ENCODE results near the gene SLIT3. TPM values are rescaled to one million over a fixed set of nuclear protein-coding genes. Genes with fewer than 3 reads are reported as not detected.

SLIT3 gene
- total and polyA plus RNA-seq, 2 donors (not counting 3 experiments of a cell fraction or from before 2014, with no cell fraction given): 0.90 to 1.0 TPM

DNA sequence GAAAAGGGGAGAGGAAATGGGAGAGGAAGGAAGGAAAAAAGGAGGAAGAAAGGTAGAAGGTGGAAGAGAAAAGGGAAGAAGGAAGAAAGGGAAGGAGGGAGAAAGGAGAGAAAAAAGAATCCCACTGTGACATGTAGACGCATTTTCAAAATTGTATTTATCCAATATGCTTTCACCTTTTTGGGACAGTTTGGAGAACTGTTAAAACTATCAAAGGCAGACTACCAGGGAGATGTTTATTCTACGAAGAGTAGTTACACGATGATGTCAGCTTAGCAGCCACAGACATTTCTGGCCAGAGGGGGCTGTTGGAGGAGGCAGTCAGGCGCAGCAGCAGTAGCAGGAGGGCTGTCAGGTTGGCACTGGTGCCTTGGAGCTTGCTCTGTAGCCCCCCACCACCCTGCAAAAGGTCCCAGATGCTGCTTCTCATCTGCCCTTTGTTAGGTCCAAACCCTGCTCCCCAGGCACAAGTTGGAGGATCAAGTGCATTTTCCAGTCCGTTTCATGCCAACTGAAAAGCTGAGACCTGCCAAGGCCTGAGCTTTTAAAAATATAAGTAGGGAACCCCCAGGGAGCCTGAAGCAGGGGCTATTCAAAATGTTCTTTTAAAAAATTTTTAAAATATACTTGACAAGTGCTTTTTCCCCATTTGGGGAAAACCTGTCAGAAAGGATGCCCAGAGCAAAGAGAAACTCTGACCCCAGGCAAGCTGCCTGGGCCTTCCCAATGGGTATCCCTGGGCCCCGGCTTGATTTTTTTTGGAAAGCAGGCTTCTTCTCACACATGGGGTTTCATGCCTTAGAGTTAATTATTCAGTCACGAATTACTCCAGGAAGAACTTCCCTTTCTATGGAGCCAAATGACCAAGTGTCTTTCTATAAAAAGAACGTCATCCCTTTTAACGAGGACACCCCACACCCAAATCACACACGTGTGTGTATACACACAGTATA is 203.3 kb downstream of the SLIT3 start:
- no peaks in the 10 kb centered on the region for H3K9me3 ChIP-seq (replicated peaks; ENCODE audit: control insufficient read depth, insufficient read depth, low read length)
- DNase-seq (ENCODE audit: low read depth, low spot score) (no peak), FAIRE-seq (no peak)
- no peaks in the 10 kb centered on the region for H3K4me1 ChIP-seq (ENCODE audit: control insufficient read depth, extremely low read depth, insufficient read depth, low read length)
- TF ChIP-seq MYC (IDR thresholded peaks at IDR 0.05; ENCODE audit: low read depth, low read length) (no peak), EZH2 (IDR thresholded peaks at IDR 0.05; ENCODE audit: borderline replicate concordance, low read depth, low read length, severe bottlenecking) (no peak), POLR2A (IDR thresholded peaks at IDR 0.05; ENCODE audit: low read depth, low read length) (no peak), GATA2 (IDR thresholded peaks at IDR 0.05; ENCODE audit: insufficient read depth, insufficient read length, low read depth, low read length) (no peak), JUN (IDR thresholded peaks at IDR 0.05; ENCODE audit: borderline replicate concordance, insufficient read depth, insufficient read length, low read depth) (no peak), POLR2AphosphoS5 (IDR thresholded peaks at IDR 0.05; ENCODE audit: insufficient read depth, low read depth, low read length) (no peak)
- TF ChIP-seq, protein P1, sequence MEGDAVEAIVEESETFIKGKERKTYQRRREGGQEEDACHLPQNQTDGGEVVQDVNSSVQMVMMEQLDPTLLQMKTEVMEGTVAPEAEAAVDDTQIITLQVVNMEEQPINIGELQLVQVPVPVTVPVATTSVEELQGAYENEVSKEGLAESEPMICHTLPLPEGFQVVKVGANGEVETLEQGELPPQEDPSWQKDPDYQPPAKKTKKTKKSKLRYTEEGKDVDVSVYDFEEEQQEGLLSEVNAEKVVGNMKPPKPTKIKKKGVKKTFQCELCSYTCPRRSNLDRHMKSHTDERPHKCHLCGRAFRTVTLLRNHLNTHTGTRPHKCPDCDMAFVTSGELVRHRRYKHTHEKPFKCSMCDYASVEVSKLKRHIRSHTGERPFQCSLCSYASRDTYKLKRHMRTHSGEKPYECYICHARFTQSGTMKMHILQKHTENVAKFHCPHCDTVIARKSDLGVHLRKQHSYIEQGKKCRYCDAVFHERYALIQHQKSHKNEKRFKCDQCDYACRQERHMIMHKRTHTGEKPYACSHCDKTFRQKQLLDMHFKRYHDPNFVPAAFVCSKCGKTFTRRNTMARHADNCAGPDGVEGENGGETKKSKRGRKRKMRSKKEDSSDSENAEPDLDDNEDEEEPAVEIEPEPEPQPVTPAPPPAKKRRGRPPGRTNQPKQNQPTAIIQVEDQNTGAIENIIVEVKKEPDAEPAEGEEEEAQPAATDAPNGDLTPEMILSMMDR (IDR thresholded peaks at IDR 0.05; ENCODE audit: extremely low read depth in 1 of 2, insufficient read depth in 1 of 2, low read depth in 1 of 2, low read length in 2 of 2): no peak
- H3K9ac ChIP-seq (replicated peaks; ENCODE audit: extremely low read depth, insufficient read depth, low read length): no peak overlapping the region
- H2AFZ ChIP-seq (ENCODE audit: low read depth, low read length): no peak overlapping the region
- H3K9me1 ChIP-seq (replicated peaks; ENCODE audit: control insufficient read depth, extremely low read depth, insufficient read depth, low read length): no peaks in the 10 kb centered on the region
- dilution Hi-C loops (cut with MboI; ENCODE audit: extremely low pct_ligation_motif_present, low sequenced_read_pairs) (no loop called here), intact Hi-C loops (cut with micrococcal nuclease) (no loop called here)
- H3K27ac ChIP-seq (ENCODE audit: insufficient read depth, low read depth, low read length): no peak overlapping the region
- CTCF ChIA-PET: no interaction called here
- H3K79me2 ChIP-seq (ENCODE audit: control insufficient read depth, insufficient read depth, low read length): no peaks in the 10 kb centered on the region
- H3K36me3 ChIP-seq (ENCODE audit: control insufficient read depth in 2 of 2, extremely low read depth in 1 of 2, insufficient read depth in 2 of 2, low read length in 2 of 2): no peaks in the 10 kb centered on the region
- no peak overlapping the region for H3K4me2 ChIP-seq (ENCODE audit: insufficient read depth, low read length)
- no peak overlapping the region for H3K4me3 ChIP-seq (replicated peaks in 1 of 3; ENCODE audit: insufficient read depth in 1 of 3, low read depth in 1 of 3, low read length in 3 of 3)
- no TSS peak for BruUV-seq (replicated peaks)
- no peaks in the 10 kb centered on the region for H3K27me3 ChIP-seq (ENCODE audit: control insufficient read depth in 2 of 2, insufficient read depth in 2 of 2, low read length in 2 of 2)
- POLR2A ChIA-PET: no interaction called here
- no peaks in the 10 kb centered on the region for H4K20me1 ChIP-seq (replicated peaks; ENCODE audit: control insufficient read depth, extremely low read depth, insufficient read depth, low read length)
